Measurements from ENCODE around the gene CCDC180.

Gene CCDC180

DNA sequence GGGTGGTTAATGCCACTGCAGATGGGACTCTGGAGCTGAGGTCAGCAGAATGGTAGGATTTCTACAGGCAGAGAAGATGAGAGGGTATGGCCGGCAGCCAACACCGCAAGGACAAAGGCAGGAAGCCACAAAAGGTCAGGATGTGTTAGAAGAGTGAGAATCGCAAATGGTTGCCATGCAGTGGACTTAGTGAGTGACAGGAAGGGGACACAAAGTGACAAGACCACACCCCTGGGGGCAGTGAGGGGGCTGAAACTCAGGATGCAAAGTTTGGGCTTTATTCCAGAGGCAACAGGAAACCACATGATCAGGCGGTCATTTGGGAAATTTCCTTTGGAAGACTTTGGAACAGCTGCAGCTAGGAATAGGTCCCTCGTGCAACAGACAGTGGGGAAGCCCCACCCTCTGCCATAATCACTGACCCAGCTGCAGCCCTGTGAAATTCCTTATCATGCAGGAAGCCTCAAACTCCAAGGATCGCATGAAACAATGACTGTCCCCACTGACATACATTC lies 14.2 kb upstream of the CCDC180 start:
- FAIRE-seq (no peak), DNase-seq (ENCODE audit: insufficient read length, low spot score) (no peak)
- TF ChIP-seq POLR2A (IDR thresholded peaks at IDR 0.05; ENCODE audit: low read depth, low read length) (no peak), POU2F2 (IDR thresholded peaks at IDR 0.05; ENCODE audit: low read depth, low read length) (no peak)

DNA sequence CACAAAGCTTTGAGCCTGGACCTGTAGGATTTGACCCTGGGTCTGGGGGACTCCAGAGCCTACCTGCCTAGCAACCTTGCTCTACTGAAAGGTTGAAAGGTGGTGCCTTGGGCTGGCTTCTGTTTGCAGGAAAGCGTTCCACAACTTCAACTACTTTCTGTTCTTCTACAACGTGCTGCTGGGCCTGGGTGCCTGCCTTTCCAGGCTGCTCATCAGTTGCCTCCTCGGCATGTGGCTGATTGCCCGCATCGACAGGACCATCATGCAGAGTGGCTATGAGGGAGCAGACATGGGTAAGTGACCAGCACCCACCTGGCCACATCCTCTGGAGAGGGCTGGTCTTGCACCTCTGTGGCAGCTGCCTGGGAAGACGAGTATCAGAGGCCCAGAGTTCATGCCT lies 13.6 kb upstream of the CCDC180 start:
- FAIRE-seq (no peak), DNase-seq (ENCODE audit: insufficient read length, low spot score) (no peak)
- no peak for TF ChIP-seq PAX5 (IDR thresholded peaks at IDR 0.05; ENCODE audit: insufficient read depth, low read length, severe bottlenecking)
- no peak for TF ChIP-seq SPI1 (IDR thresholded peaks at IDR 0.05; ENCODE audit: low read depth, low read length)
- no peak for TF ChIP-seq POLR2A (IDR thresholded peaks at IDR 0.05; ENCODE audit: low read depth, low read length)
- no peak for TF ChIP-seq TAF1 (IDR thresholded peaks at IDR 0.05; ENCODE audit: low read depth, low read length)
- TF ChIP-seq POLR2AphosphoS5 (IDR thresholded peaks at IDR 0.05; ENCODE audit: low read depth, low read length) = no peak
- no peak for TF ChIP-seq POU2F2 (IDR thresholded peaks at IDR 0.05; ENCODE audit: low read depth, low read length)

DNA sequence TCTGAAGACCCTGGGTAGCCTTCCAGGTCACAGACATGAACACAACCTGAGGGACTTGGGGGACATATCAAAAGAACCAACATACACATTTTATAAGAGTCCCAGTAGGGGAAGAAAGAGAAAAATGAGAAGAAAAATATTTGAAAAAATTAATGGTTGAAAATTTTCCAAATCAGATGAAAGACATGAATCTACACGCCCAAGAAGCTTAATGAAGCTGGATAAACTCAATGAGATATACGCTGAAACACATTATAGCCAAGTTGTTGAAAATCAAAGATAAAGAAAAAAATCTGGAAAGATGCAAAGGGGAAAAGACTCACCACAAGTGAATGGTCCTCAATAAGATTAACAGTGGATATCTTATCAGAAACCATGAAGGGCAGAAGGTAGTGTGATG lies 9.6 kb upstream of the CCDC180 start:
- TF ChIP-seq TAF1 (IDR thresholded peaks at IDR 0.05; ENCODE audit: low read depth, low read length) = no peak
- no peak for TF ChIP-seq SPI1 (IDR thresholded peaks at IDR 0.05; ENCODE audit: low read depth, low read length)
- no peak for TF ChIP-seq PAX5 (IDR thresholded peaks at IDR 0.05; ENCODE audit: insufficient read depth, low read length, severe bottlenecking)
- no peak for TF ChIP-seq POLR2AphosphoS5 (IDR thresholded peaks at IDR 0.05; ENCODE audit: low read depth, low read length)
- TF ChIP-seq POU2F2 (IDR thresholded peaks at IDR 0.05; ENCODE audit: low read depth, low read length) = no peak
- no peak for TF ChIP-seq POLR2A (IDR thresholded peaks at IDR 0.05; ENCODE audit: low read depth, low read length)
- no peak for FAIRE-seq
- no peak for DNase-seq (ENCODE audit: insufficient read length, low spot score)

DNA sequence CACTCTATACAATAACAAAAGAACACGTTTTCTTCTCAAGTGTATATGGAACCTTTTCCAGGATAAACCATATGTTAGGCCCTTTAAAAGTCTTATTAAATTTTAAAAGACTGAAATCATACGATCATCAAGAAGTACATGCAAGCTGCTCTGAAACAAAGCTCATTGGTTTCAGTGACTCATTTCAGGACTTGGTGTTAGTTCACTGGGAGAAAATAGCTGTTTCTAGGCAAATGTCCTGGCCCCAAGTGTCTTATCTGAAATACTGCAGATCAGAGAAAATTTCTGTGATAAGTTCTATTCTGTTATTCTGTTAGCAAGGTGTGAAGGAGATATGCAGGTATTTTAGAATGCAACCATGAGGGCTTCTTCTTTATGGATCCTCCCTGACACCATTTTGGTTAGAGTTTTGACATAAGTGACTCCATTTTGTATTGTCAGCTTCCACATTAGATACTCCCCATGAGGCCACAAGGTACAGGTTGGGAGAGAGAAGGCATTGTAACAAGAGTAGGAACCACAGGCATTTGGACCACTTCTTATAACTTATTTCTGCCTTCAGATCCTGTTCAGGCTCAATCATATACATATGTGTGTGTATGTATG lies 7.5 kb upstream of the CCDC180 start:
- DNase-seq (ENCODE audit: insufficient read length, low spot score) (no peak), FAIRE-seq (no peak)
- TF ChIP-seq PAX5 (IDR thresholded peaks at IDR 0.05; ENCODE audit: insufficient read depth, low read length, severe bottlenecking) (no peak), POU2F2 (IDR thresholded peaks at IDR 0.05; ENCODE audit: low read depth, low read length) (no peak), POLR2A (IDR thresholded peaks at IDR 0.05; ENCODE audit: low read depth, low read length) (no peak), SPI1 (IDR thresholded peaks at IDR 0.05; ENCODE audit: low read depth, low read length) (no peak), POLR2AphosphoS5 (IDR thresholded peaks at IDR 0.05; ENCODE audit: low read depth, low read length) (no peak), TAF1 (IDR thresholded peaks at IDR 0.05; ENCODE audit: low read depth, low read length) (no peak)

GRCh38 chr9:97300586-97300985 lies 6.9 kb upstream of the CCDC180 start:
- DNase-seq (ENCODE audit: insufficient read length, low spot score) (no peak), FAIRE-seq (no peak)
- no peak for TF ChIP-seq POU2F2 (IDR thresholded peaks at IDR 0.05; ENCODE audit: low read depth, low read length)
- no peak for TF ChIP-seq POLR2A (IDR thresholded peaks at IDR 0.05; ENCODE audit: low read depth, low read length)
- no peak for TF ChIP-seq PAX5 (IDR thresholded peaks at IDR 0.05; ENCODE audit: insufficient read depth, low read length, severe bottlenecking)
- no peak for TF ChIP-seq POLR2AphosphoS5 (IDR thresholded peaks at IDR 0.05; ENCODE audit: low read depth, low read length)
- TF ChIP-seq TAF1 (IDR thresholded peaks at IDR 0.05; ENCODE audit: low read depth, low read length) = no peak
- no peak for TF ChIP-seq SPI1 (IDR thresholded peaks at IDR 0.05; ENCODE audit: low read depth, low read length)

DNA sequence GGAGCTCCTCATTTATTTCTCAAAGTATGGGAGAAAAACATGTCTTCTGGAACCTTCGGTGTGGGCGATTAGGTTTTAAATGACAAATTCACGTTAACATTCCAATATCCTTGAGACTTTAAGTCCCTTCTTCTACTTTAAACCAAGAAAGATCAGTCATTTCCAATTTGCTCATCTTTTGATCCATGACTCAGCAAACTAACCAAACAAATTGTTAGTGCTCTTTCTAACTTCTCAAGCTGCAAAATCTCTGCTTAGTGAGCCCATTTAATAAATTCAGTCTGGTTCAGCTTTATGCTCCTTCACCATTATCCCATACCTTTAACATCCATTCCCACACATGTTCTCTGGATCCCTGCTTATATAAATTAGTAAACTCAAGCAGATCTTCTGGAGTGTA lies 5.5 kb upstream of the CCDC180 start:
- no peak for FAIRE-seq
- TF ChIP-seq SPI1 (IDR thresholded peaks at IDR 0.05; ENCODE audit: low read depth, low read length) = no peak
- TF ChIP-seq POLR2A (IDR thresholded peaks at IDR 0.05; ENCODE audit: low read depth, low read length) = no peak
- TF ChIP-seq PAX5 (IDR thresholded peaks at IDR 0.05; ENCODE audit: insufficient read depth, low read length, severe bottlenecking) = no peak
- TF ChIP-seq POLR2AphosphoS5 (IDR thresholded peaks at IDR 0.05; ENCODE audit: low read depth, low read length) = no peak
- DNase-seq (ENCODE audit: insufficient read length, low spot score) = no peak

DNA sequence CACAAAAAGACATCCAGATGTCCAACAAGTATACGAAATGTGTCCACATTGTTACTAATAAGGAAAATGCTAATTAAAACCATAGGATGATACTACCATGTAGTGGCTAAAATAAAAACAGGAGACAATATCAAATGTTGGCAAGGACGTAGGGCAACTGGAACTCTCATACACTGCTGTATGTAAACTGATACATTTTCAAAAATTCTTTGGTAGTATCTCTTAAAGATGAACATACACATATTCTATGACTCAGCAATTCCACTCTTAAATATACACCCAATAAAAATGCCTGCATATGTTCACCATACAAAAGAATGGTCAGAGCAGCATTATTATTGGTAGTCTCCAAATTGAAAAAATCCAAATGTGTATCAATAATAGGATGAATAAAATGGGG lies 2.9 kb upstream of the CCDC180 start:
- no peak for TF ChIP-seq POLR2A (IDR thresholded peaks at IDR 0.05; ENCODE audit: low read depth, low read length)
- TF ChIP-seq TAF1 (IDR thresholded peaks at IDR 0.05; ENCODE audit: low read depth, low read length) = no peak
- no peak for TF ChIP-seq POLR2AphosphoS5 (IDR thresholded peaks at IDR 0.05; ENCODE audit: low read depth, low read length)
- TF ChIP-seq POU2F2 (IDR thresholded peaks at IDR 0.05; ENCODE audit: low read depth, low read length) = no peak
- no peak for TF ChIP-seq SPI1 (IDR thresholded peaks at IDR 0.05; ENCODE audit: low read depth, low read length)
- no peak for DNase-seq (ENCODE audit: insufficient read length, low spot score)
- FAIRE-seq = no peak

DNA sequence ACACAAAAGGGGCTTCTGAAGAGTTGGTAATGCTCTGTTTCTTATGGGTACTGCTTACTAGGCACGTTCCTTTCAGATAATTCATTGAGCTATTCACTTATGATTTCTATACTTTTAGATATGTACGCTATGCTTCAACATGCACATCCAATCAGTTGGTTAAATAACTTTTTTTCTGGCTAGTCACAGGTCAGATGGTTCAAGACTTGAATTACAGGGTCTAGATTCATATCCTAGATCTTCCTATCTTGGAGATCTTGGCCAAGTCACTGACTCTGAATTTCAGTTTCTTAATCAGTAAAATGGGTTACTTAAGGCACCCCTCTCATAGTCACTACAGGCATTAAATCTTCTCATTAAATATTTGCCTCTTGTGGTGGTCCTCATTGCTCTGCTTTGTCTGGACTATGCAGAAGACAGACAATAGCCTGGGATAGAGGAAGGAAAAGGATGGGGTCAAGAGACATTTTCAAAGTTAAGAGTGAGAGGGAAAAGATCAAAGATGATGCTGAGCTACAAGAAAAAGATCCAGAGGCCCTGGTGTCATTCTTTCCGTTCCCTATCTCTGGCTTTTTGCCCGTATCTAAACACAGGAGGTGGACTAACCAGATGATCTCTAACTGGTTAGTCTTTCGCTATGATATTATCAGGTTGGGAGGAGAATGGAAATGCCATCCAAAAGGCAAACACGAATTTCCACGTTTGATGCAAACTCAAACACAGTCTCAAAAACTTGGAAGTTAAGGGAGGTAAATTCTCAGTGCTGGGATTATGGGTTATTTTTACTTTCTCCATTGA lies 1.8 kb upstream of the CCDC180 start:
- TF ChIP-seq POU2F2 (IDR thresholded peaks at IDR 0.05; ENCODE audit: low read depth, low read length) = no peak
- TF ChIP-seq PAX5 (IDR thresholded peaks at IDR 0.05; ENCODE audit: insufficient read depth, low read length, severe bottlenecking) = no peak
- TF ChIP-seq SPI1 (IDR thresholded peaks at IDR 0.05; ENCODE audit: low read depth, low read length) = no peak
- TF ChIP-seq TAF1 (IDR thresholded peaks at IDR 0.05; ENCODE audit: low read depth, low read length) = no peak
- no peak for TF ChIP-seq POLR2A (IDR thresholded peaks at IDR 0.05; ENCODE audit: low read depth, low read length)
- TF ChIP-seq POLR2AphosphoS5 (IDR thresholded peaks at IDR 0.05; ENCODE audit: low read depth, low read length) = no peak
- FAIRE-seq = no peak
- no peak for DNase-seq (ENCODE audit: insufficient read length, low spot score)

- no peak for FAIRE-seq
Observed at GRCh38 chr9:97307091-97307490, 368 bp upstream of the CCDC180 start.

More at GRCh38 chr9:97307091-97307490, 368 bp upstream of the CCDC180 start:
- no peak for TF ChIP-seq PAX5 (IDR thresholded peaks at IDR 0.05; ENCODE audit: insufficient read depth, low read length, severe bottlenecking)
- no peak for TF ChIP-seq POU2F2 (IDR thresholded peaks at IDR 0.05; ENCODE audit: low read depth, low read length)
- no peak for TF ChIP-seq POLR2AphosphoS5 (IDR thresholded peaks at IDR 0.05; ENCODE audit: low read depth, low read length)
- no peak for TF ChIP-seq POLR2A (IDR thresholded peaks at IDR 0.05; ENCODE audit: low read depth, low read length)
- TF ChIP-seq TAF1 (IDR thresholded peaks at IDR 0.05; ENCODE audit: low read depth, low read length) = no peak
- no peak for TF ChIP-seq SPI1 (IDR thresholded peaks at IDR 0.05; ENCODE audit: low read depth, low read length)
- no peak for DNase-seq (ENCODE audit: insufficient read length, low spot score)
